ENCODE data around the gene ENOPH1.

DNA sequence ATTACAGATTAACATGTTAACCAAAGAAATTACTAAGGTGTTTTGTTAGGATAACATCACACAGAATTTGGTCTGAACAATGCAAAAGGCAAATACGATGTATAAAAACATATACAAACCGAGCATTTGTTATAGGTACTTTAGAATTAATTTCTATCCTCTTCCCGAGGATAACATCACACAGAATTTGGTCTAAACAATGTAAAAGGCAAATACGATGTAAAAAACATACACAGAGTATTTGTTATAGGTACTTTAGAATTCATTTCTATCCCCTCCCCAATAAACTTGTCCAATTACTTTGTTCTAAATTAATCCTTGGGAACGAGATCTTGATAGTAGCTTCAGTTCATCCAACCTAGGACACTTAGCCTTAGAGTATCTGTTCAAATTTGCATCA is 7.8 kb upstream of the ENOPH1 start:
- TF ChIP-seq, protein P1, sequence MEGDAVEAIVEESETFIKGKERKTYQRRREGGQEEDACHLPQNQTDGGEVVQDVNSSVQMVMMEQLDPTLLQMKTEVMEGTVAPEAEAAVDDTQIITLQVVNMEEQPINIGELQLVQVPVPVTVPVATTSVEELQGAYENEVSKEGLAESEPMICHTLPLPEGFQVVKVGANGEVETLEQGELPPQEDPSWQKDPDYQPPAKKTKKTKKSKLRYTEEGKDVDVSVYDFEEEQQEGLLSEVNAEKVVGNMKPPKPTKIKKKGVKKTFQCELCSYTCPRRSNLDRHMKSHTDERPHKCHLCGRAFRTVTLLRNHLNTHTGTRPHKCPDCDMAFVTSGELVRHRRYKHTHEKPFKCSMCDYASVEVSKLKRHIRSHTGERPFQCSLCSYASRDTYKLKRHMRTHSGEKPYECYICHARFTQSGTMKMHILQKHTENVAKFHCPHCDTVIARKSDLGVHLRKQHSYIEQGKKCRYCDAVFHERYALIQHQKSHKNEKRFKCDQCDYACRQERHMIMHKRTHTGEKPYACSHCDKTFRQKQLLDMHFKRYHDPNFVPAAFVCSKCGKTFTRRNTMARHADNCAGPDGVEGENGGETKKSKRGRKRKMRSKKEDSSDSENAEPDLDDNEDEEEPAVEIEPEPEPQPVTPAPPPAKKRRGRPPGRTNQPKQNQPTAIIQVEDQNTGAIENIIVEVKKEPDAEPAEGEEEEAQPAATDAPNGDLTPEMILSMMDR (IDR thresholded peaks at IDR 0.05; ENCODE audit: low read depth, low read length) = no peak
- TF ChIP-seq POLR2A (IDR thresholded peaks at IDR 0.05; ENCODE audit: extremely low read depth, insufficient read length) (no peak), MYC (IDR thresholded peaks at IDR 0.05; ENCODE audit: low read depth, low read length) (no peak)
- TF ChIP-seq, protein P2, sequence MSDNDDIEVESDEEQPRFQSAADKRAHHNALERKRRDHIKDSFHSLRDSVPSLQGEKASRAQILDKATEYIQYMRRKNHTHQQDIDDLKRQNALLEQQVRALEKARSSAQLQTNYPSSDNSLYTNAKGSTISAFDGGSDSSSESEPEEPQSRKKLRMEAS (IDR thresholded peaks at IDR 0.05; ENCODE audit: low read depth, low read length) = no peak
